Measurements from ENCODE around the gene CD300LB.

DNA sequence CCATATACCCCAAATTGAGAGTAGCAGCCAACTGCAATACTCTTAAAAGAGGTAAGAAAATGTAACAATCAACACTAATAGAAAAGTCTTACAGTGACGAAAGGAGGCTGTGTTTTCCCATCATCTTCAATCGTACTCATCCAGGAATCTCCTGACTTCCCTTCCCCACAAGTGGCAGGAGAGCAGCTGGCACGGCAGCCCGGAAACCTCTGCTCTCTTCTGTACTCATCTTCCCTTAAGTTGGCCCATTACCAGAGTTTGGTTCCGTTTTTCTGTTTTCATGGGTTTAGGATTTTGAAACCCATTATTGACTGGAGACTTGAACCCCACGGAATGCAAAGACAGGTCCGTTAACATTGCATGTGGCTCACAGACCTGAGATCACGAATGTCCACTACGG, 47.7 kb upstream of the CD300LB start:
- TF ChIP-seq, protein P1, sequence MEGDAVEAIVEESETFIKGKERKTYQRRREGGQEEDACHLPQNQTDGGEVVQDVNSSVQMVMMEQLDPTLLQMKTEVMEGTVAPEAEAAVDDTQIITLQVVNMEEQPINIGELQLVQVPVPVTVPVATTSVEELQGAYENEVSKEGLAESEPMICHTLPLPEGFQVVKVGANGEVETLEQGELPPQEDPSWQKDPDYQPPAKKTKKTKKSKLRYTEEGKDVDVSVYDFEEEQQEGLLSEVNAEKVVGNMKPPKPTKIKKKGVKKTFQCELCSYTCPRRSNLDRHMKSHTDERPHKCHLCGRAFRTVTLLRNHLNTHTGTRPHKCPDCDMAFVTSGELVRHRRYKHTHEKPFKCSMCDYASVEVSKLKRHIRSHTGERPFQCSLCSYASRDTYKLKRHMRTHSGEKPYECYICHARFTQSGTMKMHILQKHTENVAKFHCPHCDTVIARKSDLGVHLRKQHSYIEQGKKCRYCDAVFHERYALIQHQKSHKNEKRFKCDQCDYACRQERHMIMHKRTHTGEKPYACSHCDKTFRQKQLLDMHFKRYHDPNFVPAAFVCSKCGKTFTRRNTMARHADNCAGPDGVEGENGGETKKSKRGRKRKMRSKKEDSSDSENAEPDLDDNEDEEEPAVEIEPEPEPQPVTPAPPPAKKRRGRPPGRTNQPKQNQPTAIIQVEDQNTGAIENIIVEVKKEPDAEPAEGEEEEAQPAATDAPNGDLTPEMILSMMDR (IDR thresholded peaks at IDR 0.05): no peak
- TF ChIP-seq POLR2A (IDR thresholded peaks at IDR 0.05): no peak

All from testis (tissue), 2 donors.